ENCODE data around the gene ENKD1. TPM values are rescaled to one million over a fixed set of nuclear protein-coding genes. Genes with fewer than 3 reads are reported as not detected.

Gene ENKD1
- total RNA-seq, 2 experiments from 2014 or later, result 9.6 to 12.1 TPM

DNA sequence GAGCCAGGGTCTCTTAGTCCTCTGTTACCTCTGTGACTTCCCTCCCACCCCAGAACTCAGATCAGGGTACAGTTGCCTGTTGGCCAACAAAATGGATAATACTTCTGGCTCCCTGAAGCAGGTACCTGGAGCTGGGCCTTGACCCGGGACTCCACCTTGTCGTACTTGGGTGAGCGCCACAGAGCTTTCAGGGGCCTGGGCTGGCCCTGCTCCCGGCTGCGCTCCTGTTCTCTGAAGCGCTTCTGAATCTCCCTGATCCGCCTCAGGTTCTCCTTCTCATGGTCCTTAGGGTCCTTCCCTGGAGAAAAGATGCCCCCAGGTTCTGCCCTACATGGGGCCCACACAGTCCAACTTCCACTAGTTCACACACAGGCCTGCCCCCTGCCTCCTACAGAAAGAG lies 1.7 kb downstream of the ENKD1 start:
- POLR2A ChIA-PET, result interaction anchor here (0.6 to 3.2 kb wide), 3 partner anchors 27 to 103 kb away, joined by 3 to 20 read pairs (median 4); partner anchors contain the start of genes CTCF and GFOD2
- Mint-ChIP-seq H3K27me3 (no peaks in the 10 kb centered on the region), H3K4me3 (no peak overlapping the region), H3K4me1 (peaks cover 11% of the 10 kb centered on the region), H3K27ac (no peak overlapping the region), H3K36me3 (no peaks in the 10 kb centered on the region), H3K9me3 (no peaks in the 10 kb centered on the region)
- ATAC-seq (ENCODE audit: low read depth), result no peak
- no peak for DNase-seq

GRCh38 chr16:67664258-67664657 lies 2.3 kb downstream of the ENKD1 start:
- Mint-ChIP-seq H3K4me3 (peak overlapping the region; percentile 11), H3K4me1 (peaks cover 12% of the 10 kb centered on the region), H3K36me3 (no peaks in the 10 kb centered on the region), H3K27me3 (no peaks in the 10 kb centered on the region), H3K27ac (peak overlapping the region; percentile 64), H3K9me3 (no peaks in the 10 kb centered on the region)
- DNase-seq (no peak), ATAC-seq (ENCODE audit: low read depth) (no peak)
- POLR2A ChIA-PET, result interaction anchor here (0.6 to 1.4 kb wide), 6 partner anchors 17 to 127 kb away, joined by 3 to 7 read pairs (median 3); partner anchors contain the start of genes CARMIL2, CTCF and GFOD2

DNA sequence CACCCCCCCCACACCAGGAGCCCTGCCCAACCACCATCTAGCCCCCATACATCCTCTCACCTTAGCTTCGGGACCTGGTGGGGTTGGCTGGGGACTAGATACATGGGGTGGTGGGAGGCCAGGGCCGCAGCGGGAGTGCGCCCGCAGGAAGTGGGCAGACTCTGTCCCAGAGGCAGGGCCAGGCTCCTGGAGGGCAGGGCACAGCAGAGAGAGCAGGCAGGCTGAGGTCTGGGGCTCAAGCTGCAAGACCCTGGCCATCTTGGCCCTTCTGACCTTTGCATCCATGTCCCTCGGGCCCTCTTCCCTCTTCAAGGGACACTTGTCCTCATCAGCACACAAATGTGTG lies 2.7 kb downstream of the ENKD1 start:
- Mint-ChIP-seq H3K4me1 (peaks cover 16% of the 10 kb centered on the region), H3K4me3 (no peak overlapping the region), H3K36me3 (no peaks in the 10 kb centered on the region), H3K27me3 (no peaks in the 10 kb centered on the region), H3K9me3 (no peaks in the 10 kb centered on the region), H3K27ac (no peak overlapping the region)
- DNase-seq (no peak), ATAC-seq (ENCODE audit: low read depth) (no peak)
- POLR2A ChIA-PET, result interaction anchor here (0.9 to 1.4 kb wide), 6 partner anchors 17 to 126 kb away, joined by 3 to 7 read pairs (median 3); partner anchors contain the start of genes CARMIL2, CTCF and GFOD2

- no peaks in the 10 kb centered on the region for H3K36me3 Mint-ChIP-seq
- H3K9me3 Mint-ChIP-seq, result no peaks in the 10 kb centered on the region
- no peaks in the 10 kb centered on the region for H3K27me3 Mint-ChIP-seq
- ATAC-seq (ENCODE audit: low read depth) (no peak), DNase-seq (no peak)
- POLR2A ChIA-PET, result interaction anchor here (0.9 to 1.4 kb wide), 5 partner anchors 16 to 126 kb away, joined by 3 to 7 read pairs (median 3); partner anchors contain the start of genes CARMIL2 and CTCF
- no peak overlapping the region for H3K4me3 Mint-ChIP-seq
- no peak overlapping the region for H3K27ac Mint-ChIP-seq
- peaks cover 19% of the 10 kb centered on the region for H3K4me1 Mint-ChIP-seq
These were observed 3.2 kb downstream of the ENKD1 start for GRCh38 chr16:67663151-67663876.

DNA sequence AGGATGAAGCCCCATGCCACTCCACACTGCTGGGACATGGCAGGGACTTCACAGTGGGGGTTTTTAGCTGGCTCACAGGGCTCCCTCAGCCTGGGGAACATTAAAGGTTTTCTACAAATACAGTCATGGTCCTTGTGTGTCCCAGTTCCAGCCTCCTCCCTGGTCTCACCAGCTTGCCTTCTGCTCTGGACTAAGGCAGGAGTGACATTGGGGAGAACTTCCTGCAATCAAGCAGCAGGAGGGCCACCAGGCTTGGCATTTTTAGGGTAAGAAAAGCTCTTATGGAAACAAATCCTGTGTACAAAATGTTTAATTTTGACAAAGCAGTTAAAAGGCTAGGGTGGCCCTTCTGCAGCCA lies 3.9 kb downstream of the ENKD1 start:
- Mint-ChIP-seq H3K36me3 (no peaks in the 10 kb centered on the region), H3K4me3 (no peak overlapping the region), H3K9me3 (no peaks in the 10 kb centered on the region), H3K27me3 (no peaks in the 10 kb centered on the region), H3K27ac (no peak overlapping the region), H3K4me1 (peaks cover 17% of the 10 kb centered on the region)
- ATAC-seq (ENCODE audit: low read depth), result no peak
- POLR2A ChIA-PET, result no interaction called here
- no peak for DNase-seq

DNA sequence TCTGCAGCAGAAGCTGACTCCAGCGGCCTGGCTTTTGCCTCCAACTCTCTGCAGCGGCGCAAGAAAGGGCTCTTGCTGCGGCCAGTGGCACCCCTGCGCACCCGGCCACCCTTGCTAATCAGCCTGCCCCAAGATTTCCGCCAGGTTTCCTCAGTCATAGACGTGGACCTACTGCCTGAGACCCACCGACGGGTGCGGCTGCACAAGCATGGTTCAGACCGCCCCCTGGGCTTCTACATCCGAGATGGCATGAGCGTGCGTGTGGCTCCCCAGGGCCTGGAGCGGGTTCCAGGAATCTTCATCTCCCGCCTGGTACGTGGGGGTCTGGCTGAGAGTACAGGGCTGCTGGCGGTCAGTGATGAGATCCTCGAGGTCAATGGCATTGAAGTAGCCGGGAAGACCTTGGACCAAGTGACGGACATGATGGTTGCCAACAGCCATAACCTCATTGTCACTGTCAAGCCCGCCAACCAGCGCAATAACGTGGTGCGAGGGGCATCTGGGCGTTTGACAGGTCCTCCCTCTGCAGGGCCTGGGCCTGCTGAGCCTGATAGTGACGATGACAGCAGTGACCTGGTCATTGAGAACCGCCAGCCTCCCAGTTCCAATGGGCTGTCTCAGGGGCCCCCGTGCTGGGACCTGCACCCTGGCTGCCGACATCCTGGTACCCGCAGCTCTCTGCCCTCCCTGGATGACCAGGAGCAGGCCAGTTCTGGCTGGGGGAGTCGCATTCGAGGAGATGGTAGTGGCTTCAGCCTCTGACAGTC lies 4.5 kb downstream of the ENKD1 start:
- H3K4me1 Mint-ChIP-seq, result peaks cover 15% of the 10 kb centered on the region
- H3K36me3 Mint-ChIP-seq, result no peaks in the 10 kb centered on the region
- H3K9me3 Mint-ChIP-seq, result no peaks in the 10 kb centered on the region
- no peak overlapping the region for H3K27ac Mint-ChIP-seq
- no peaks in the 10 kb centered on the region for H3K27me3 Mint-ChIP-seq
- ATAC-seq (ENCODE audit: low read depth), result no peak
- no peak for DNase-seq
- POLR2A ChIA-PET, result interaction anchor here (0.6 to 2.2 kb wide), 2 partner anchors 100 to 128 kb away, joined by 4 to 38 read pairs; partner anchors contain the start of gene CTCF
- peak overlapping the region; percentile 95 for H3K4me3 Mint-ChIP-seq

- POLR2A ChIA-PET, result interaction anchor here (1.4 to 6.1 kb wide), 4 partner anchors 15 to 145 kb away, joined by 9 to 72 read pairs (median 24); partner anchors contain the start of genes CARMIL2, CTCF, RANBP10 and TSNAXIP1
- Mint-ChIP-seq H3K36me3 (no peaks in the 10 kb centered on the region), H3K27me3 (no peaks in the 10 kb centered on the region), H3K4me1 (peaks cover 13% of the 10 kb centered on the region), H3K9me3 (no peaks in the 10 kb centered on the region), H3K27ac (peak overlapping the region; percentile 90), H3K4me3 (peak overlapping the region; percentile 95)
- DNase-seq (no peak), ATAC-seq (ENCODE audit: low read depth) (no peak)
These were observed 5.3 kb downstream of the ENKD1 start for GRCh38 chr16:67661101-67661761.

DNA sequence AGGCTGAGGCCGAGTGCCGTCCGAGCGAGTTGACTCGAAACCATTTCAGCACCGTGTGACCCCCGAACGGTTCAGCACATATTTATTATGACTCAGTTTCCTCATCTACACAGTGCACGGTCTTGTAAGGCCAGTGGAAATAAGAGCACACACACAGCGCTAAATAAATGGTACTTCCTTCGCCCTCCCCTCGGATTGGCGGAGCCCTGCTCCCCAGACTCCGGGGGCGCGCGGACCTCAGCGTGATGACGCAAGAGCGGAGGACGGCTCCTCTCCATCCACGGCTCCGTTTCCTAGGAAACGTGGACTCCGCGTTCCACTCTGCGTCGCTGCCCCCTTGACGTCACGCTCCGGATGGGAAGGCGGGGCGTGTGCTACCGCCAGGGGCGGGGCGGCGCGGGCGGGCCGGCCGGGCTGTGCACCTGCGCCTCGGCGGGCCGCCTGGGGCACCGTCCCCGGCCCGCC lies 6.0 kb downstream of the ENKD1 start, which contains the start of gene PARD6A:
Gene PARD6A (plus strand): TSS at position 397 of the 465 bp plus-strand sequence. CDS start 79 bp downstream, outside the sequence.
- peaks cover 14% of the 10 kb centered on the region for H3K4me1 Mint-ChIP-seq
- POLR2A ChIA-PET, result interaction anchor here (0.6 to 6.1 kb wide), 17 partner anchors 8 to 276 kb away, joined by 3 to 72 read pairs (median 7); partner anchors contain the start of genes ATP6V0D1, CARMIL2, CTCF and GFOD2
- H3K4me3 Mint-ChIP-seq, result peak within 1 kb of the TSS; percentile 95
- no peaks in the 10 kb centered on the region for H3K9me3 Mint-ChIP-seq
- ATAC-seq (ENCODE audit: low read depth), result peak; percentile 85
- peak within 1 kb of the TSS; percentile 95 for H3K27ac Mint-ChIP-seq
- H3K36me3 Mint-ChIP-seq, result peaks cover 3% of the 10 kb centered on the region
- no peaks in the 10 kb centered on the region for H3K27me3 Mint-ChIP-seq
- DNase-seq, result peak; percentile 93

DNA sequence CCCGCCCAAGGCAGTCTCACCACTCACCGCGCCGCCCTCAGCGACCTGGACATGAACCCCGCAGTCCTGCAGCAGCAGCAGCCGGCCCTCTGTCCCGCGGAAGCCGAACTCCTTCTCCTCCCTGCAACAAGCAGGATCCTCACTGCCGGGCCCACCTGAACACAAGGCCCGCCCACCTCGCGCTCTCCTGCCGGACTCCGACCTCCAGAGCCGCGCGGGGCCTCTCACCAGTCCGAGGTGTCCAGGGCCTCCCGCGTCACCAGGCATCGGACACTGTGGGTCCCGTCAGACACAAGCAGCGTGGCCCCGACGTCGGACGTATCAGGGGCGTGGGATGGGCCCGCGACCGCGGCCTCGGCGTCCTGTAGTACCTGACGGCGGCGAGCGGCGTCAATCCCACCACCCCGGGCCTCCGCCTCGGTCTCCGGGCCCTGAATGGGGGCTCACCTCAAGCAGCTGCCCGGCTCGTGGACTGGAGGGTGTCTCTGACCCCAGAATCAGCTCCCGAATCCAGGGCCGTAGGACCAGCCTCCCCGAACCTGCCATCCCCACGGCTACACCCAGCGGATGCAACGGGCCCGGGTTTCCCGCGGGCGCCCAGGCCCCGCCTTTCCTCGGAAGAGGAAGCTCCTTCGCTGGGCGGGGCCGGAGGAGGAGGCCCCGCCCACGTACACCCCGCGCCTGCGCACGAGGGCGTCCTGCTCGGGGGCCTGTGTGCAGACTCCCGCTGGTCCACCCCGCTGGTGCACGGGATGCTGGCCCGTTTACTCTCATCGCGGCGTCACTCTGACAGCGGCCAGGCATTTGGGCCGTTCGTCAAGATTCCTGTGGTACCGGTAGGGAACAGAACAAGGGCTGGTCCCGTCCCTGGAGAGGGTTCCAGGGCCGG lies 6.6 kb downstream of the ENKD1 start, which contains the start of gene ACD:
Gene ACD (minus strand): TSS at position 586 of the 889 bp plus-strand sequence. CDS start 40 bp downstream, at position 546.
- ATAC-seq (ENCODE audit: low read depth) (peak; percentile 62), DNase-seq (peak; percentile 99)
- Mint-ChIP-seq H3K4me3 (peak within 1 kb of the TSS; percentile 95), H3K27ac (peak within 1 kb of the TSS; percentile 95), H3K4me1 (peaks cover 14% of the 10 kb centered on the region), H3K9me3 (no peaks in the 10 kb centered on the region), H3K27me3 (no peaks in the 10 kb centered on the region), H3K36me3 (peaks cover 5% of the 10 kb centered on the region)
- POLR2A ChIA-PET, result interaction anchor here (0.5 to 6.1 kb wide), 22 partner anchors 8 to 276 kb away, joined by 3 to 72 read pairs (median 6); partner anchors contain the start of genes ATP6V0D1, CARMIL2, CTCF and GFOD2

DNA sequence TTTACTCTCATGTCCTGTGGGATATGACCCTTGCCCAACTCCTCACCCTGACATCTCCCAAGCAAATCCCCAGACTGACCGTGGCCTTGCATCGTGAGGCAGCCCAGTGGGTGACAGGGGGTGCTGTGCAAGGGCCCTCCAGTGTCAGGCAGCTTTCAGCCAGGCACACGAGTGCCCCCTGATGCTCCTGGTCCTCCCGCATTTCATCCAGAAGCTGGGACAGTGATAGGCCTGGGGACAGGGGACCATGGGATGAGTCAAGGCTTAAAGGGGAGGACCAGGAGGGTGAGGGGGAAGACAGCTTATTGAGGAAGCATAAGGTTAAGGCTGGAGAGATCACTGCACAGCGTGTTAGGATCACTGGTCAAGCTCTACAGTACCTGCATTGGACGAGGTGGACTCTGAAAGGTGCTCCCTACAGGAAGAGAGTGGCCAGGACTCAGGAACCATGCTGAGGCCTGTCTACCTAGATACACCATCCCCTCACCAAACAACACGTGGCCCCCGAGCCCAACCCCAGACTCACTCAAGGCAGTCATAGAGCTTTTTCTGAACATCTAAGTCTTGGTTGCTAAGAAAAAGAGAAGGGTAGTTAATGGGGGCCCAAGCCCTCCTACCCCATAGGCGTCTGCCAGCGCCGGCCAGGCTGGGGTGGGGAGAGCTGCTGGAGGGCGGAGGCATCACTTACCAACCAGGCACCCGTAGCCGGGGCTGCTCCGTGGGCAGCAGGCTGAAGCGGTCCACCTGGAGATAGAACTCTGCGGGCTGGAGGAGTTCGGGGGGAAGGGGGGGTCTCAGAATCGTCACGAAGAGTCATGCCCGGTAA lies 7.5 kb downstream of the ENKD1 start:
- no peak for DNase-seq
- POLR2A ChIA-PET, result interaction anchor here (0.6 to 6.1 kb wide), 12 partner anchors 8 to 471 kb away, joined by 3 to 72 read pairs (median 4); partner anchors contain the start of genes ATP6V0D1, CARMIL2, CTCF and GFOD2
- no peaks in the 10 kb centered on the region for H3K9me3 Mint-ChIP-seq
- H3K4me1 Mint-ChIP-seq, result peaks cover 14% of the 10 kb centered on the region
- peak overlapping the region; percentile 92 for H3K4me3 Mint-ChIP-seq
- H3K27ac Mint-ChIP-seq, result peak overlapping the region; percentile 76
- no peak for ATAC-seq (ENCODE audit: low read depth)
- H3K36me3 Mint-ChIP-seq, result peaks cover 5% of the 10 kb centered on the region
- H3K27me3 Mint-ChIP-seq, result no peaks in the 10 kb centered on the region

Measured in activated naive CD8-positive, alpha-beta T cell treated with anti-CD3 and anti-CD28 coated beads, Interleukin-2, amount 10 ng/mL, durations not matched to agents 7 days and 5 days (primary cell).